Upper lobe of left lung (tissue), 4 donors: ENCODE data around the gene ULK4.

ENCODE experiments used
- POLR2AphosphoS5 ChIP-seq, 2 donors: sonication (generic); formaldehyde crosslinking; IDR thresholded peaks; one replicate each; pipeline ENCODE4 v1.5.1; 2017; ENCODE audit warnings: antibody characterized with exemption in 2 of 2
- TF ChIP-seq, protein P1 (sequence below), 6 experiments: fragments of 450-650 bp in 4 of 6; fragments of 200-600 bp in 2 of 6; sonication (generic) in 2 of 6; IDR thresholded peaks; one replicate each; pipeline ENCODE4 v1.5.1; 2016 to 2019; ENCODE audit warnings: antibody characterized with exemption in 6 of 6

DNA sequence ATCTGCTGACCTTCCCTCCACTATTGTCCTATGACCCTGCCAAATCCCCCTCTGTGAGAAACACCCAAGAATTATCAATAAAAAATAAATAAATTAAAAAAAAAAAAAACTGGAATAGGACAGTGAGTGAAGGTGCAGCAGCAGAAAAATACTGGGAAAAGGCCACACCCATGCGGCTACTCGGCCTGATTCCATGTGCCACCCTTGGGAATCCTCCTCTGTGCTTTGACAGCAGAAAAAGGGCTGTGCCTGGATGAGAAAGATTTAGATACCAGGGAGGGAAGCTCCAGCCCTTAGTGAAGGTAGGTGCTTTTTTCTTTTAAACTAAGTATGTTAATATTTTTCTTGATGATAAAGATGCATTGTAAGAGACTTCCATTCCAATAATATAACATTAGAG is 654.8 kb downstream of the ULK4 start:
- no peak for TF ChIP-seq POLR2AphosphoS5 (IDR thresholded peaks at IDR 0.05)
- TF ChIP-seq, protein P1, sequence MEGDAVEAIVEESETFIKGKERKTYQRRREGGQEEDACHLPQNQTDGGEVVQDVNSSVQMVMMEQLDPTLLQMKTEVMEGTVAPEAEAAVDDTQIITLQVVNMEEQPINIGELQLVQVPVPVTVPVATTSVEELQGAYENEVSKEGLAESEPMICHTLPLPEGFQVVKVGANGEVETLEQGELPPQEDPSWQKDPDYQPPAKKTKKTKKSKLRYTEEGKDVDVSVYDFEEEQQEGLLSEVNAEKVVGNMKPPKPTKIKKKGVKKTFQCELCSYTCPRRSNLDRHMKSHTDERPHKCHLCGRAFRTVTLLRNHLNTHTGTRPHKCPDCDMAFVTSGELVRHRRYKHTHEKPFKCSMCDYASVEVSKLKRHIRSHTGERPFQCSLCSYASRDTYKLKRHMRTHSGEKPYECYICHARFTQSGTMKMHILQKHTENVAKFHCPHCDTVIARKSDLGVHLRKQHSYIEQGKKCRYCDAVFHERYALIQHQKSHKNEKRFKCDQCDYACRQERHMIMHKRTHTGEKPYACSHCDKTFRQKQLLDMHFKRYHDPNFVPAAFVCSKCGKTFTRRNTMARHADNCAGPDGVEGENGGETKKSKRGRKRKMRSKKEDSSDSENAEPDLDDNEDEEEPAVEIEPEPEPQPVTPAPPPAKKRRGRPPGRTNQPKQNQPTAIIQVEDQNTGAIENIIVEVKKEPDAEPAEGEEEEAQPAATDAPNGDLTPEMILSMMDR (IDR thresholded peaks at IDR 0.05) = no peak
